SK-N-MC (cell line): ENCODE data around the gene LRRIQ1.

Source experiments
- EZH2 ChIP-seq: fragments of 200-600 bp; sonication (generic); IDR thresholded peaks from one replicate; pipeline ENCODE4 v1.6.1; 2017; ENCODE audit warnings: antibody characterized with exemption
- POLR2AphosphoS5 ChIP-seq: IDR thresholded peaks from 2 replicates; pipeline ENCODE4 v1.6.1; 2012; ENCODE audit warnings: mild to moderate bottlenecking, low read depth, low read length, borderline replicate concordance

GRCh38 chr12:85092814-85093370 is 56.7 kb downstream of the LRRIQ1 start:
- no peak for TF ChIP-seq EZH2
- TF ChIP-seq POLR2AphosphoS5 = no peak
